H7 (cell line): Measurements from ENCODE around the gene CAMKV. TPM values are rescaled to one million over a fixed set of nuclear protein-coding genes. Genes with fewer than 3 reads are reported as not detected.

Experiments used
- total RNA-seq: library from RNA; depleted of rRNA; stranded (reverse); fragments of >200 nt; shearing (Covaris generic); gene quantifications from 2 replicates; pipeline ENCODE4 v1.2.3, GENCODE V29; 2014; rRNA removed

The CAMKV gene
- total RNA-seq, 1 experiment from 2014 or later = 38.6 TPM

Other genes starting within 250 kb of the CAMKV start
- gene APEH, start 195.6 kb downstream of the CAMKV start, total RNA-seq = 236 and 260 TPM in 2 replicates
- gene MST1, start 180.4 kb downstream of the CAMKV start, total RNA-seq = 10.8 and 11.0 TPM in 2 replicates
- 22.1 and 31.2 TPM in 2 replicates for gene RNF123, start 180.3 kb downstream of the CAMKV start, total RNA-seq
- gene AMIGO3, start 150.2 kb downstream of the CAMKV start, total RNA-seq = 5.7 and 5.8 TPM in 2 replicates
- 24.6 and 43.5 TPM in 2 replicates for gene GMPPB, start 146.0 kb downstream of the CAMKV start, total RNA-seq
- gene IP6K1, start 83.4 kb downstream of the CAMKV start, total RNA-seq = 34.7 and 38.2 TPM in 2 replicates
- not detected in 2 replicates for gene CDHR4, start 70.0 kb downstream of the CAMKV start, total RNA-seq
- gene INKA1, start 66.6 kb downstream of the CAMKV start, total RNA-seq = 2.3 and 6.5 TPM in 2 replicates
- 0.07 and 0.55 TPM in 2 replicates for gene UBA7, start 56.0 kb downstream of the CAMKV start, total RNA-seq
- 16.1 and 24.9 TPM in 2 replicates for gene TRAIP, start 13.3 kb downstream of the CAMKV start, total RNA-seq
- gene MST1R, start 34.0 kb upstream of the CAMKV start, total RNA-seq = 0.76 and 2.0 TPM in 2 replicates
- gene MON1A, start 59.9 kb upstream of the CAMKV start, total RNA-seq = 10.2 and 15.9 TPM in 2 replicates
- gene RBM6, start 70.2 kb upstream of the CAMKV start, total RNA-seq = 41.6 and 72.7 TPM in 2 replicates
- gene RBM5, start 219.0 kb upstream of the CAMKV start, total RNA-seq = 69.1 and 104 TPM in 2 replicates